GM08714 (cell line): ENCODE results near the gene TRIM31.
"Not testable (repeated sequence)": the region's sequence is repeated elsewhere in the genome, so short reads cannot be mapped to it uniquely, and the experiment has no call there.

ENCODE experiments used
- H3K4me3 ChIP-seq: fragments of 200-500 bp; sonication (Bioruptor generic); 2 replicates; pipeline ENCODE4 v1.5.1; 2014; ENCODE audit warnings: mild to moderate bottlenecking, low read length, inconsistent platforms
- ZNF274 ChIP-seq: IDR thresholded peaks from 2 replicates; pipeline ENCODE4 v1.6.1; 2012; ENCODE audit warnings: mild to moderate bottlenecking, low read depth, low read length

The TRIM31 gene

DNA sequence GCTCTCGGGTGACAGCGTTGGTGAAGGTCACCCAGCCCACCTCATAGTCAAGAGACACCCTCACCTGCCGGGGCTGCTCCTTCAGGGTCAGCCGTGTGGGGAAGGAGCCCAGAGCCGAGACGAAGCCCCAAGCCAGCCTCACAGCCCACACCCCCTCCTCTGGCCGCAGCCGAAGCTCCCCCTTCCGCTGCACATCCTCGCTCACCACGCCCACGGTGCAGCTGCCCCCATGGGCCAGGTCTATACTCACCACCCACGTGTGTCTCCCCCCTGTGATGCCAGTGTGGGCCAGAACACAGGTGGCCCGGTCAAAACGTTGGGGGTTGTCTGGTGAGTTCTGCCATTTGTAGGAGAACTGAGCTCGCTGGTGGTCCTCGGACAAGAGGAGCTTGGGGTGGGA is 41.2 kb upstream of the TRIM31 start:
- no peak overlapping the region for H3K4me3 ChIP-seq
- TF ChIP-seq ZNF274: no peak

GRCh38 chr6:30152910-30153610 is 40.2 kb upstream of the TRIM31 start:
- no peak for TF ChIP-seq ZNF274
- no peak overlapping the region for H3K4me3 ChIP-seq

GRCh38 chr6:30152016-30152673 is 39.3 kb upstream of the TRIM31 start:
- no peak overlapping the region for H3K4me3 ChIP-seq
- no peak for TF ChIP-seq ZNF274

- no peak overlapping the region for H3K4me3 ChIP-seq
- no peak for TF ChIP-seq ZNF274
These were observed 38.7 kb upstream of the TRIM31 start for GRCh38 chr6:30151580-30151979.

DNA sequence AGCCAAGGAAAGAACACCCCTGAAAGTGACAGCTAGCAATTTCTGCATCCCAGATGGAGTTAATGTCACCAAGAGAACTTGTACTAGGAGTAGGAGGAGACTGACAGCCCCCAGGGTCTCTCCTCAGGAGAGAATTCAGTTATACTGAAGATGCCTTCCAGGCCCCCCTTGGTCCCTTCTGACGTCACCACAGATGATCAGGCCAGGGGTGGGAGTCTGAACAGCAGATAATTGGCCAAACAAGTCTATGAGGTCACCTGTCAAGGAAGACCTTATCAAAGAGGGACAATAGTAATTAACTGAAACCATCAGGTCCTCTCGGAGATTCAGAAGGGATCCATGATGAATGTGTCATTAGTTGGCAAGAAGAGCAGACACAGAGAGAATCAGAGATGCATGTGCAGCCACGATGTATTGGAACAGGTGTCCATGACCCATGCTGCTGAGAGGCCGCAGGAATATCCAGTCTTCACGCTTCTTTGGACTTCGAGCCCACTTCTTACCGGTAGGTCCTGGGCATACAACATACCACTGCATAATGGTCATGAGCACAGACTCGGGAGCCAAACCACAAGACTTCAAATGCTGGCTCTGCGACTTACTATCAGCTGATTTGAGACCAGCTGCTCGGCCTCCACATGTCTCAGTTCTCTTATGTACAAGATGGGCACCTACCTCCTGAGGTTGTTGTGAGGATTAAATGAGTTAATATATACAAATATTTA is 37.9 kb upstream of the TRIM31 start:
- no peak overlapping the region for H3K4me3 ChIP-seq
- no peak for TF ChIP-seq ZNF274

GRCh38 chr6:30149858-30150550 is 37.1 kb upstream of the TRIM31 start:
- no peak for TF ChIP-seq ZNF274
- H3K4me3 ChIP-seq: no peak overlapping the region

DNA sequence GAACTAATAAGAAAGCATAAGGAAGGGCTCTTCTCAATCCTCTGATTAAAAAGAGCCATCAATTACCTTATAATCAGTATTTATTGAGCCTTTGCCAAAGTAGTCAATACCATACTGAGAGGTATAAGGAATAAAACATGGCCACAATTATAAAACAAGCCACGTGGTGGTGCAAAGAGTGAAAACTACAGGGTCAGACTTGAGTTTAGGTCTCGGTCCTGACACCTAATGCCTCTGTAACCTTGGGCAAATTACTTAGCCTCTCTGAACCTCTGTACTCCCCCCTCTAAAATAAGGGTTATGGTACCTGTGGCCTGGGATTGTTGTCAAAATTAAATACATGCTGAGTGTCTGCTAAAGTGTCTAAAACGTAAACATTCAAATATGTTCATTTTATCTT is 36.3 kb upstream of the TRIM31 start:
- TF ChIP-seq ZNF274: no peak
- H3K4me3 ChIP-seq: no peak overlapping the region

DNA sequence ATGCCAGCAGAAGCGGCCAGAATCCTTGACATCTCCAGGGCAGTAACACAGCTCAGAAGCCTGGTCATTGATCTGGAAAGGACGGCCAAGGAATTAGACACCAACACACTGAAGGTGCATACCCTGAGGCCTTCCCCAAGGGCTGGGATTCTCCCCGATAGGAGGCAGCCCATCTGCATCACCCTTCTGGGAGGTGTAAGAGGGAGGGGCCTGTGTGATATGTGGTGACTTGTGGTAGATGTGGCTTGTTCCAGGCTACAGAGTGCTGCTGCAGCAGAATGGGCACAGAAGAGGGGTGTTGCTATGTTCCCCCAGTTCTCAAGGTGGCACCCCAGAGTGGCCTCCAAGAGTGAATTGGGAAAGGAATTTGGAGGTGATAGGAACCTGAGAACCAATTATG is 34.2 kb upstream of the TRIM31 start:
- no peak overlapping the region for H3K4me3 ChIP-seq
- no peak for TF ChIP-seq ZNF274

DNA sequence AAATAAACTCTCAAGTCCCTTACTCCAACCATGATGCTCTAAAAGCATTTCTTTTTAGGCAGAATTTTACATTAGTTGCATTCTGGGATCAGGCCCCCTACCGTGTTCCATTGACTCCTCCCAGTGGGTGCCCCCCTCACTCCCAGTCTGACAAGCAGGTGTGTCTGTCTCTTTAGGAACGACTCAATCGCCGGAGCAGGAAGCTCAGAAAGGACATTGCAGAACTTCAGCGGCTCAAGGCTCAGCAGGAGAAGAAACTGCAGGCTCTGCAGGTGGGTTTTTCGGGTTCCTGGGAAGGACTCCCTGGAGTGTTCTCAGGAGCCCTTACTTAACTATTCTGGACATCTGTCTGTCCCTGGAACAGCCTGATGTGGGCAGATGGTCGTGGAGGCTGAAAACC is 32.9 kb upstream of the TRIM31 start:
- H3K4me3 ChIP-seq: no peak overlapping the region
- no peak for TF ChIP-seq ZNF274

GRCh38 chr6:30144811-30145210 is 31.9 kb upstream of the TRIM31 start:
- H3K4me3 ChIP-seq: no peak overlapping the region
- no peak for TF ChIP-seq ZNF274

DNA sequence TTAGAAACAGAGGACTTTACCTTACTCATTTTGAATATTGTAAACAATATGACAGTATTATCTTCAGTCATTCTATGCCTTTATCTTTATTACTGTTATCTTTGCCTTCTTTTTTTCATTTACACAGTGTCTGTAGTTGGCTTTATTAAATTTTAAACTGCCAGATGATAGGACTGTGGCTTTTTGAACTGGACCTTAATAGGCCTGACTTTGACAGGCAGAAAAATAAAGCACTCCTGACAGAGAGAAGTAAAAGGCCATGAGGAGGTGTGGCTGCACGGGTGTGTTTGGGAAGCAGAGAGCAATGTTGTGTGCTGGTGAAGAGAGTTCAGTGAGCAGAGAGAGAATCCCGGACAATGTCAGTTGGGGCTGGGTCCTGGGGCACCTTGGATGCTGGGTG is 30.9 kb upstream of the TRIM31 start:
- H3K4me3 ChIP-seq: no peak overlapping the region
- no peak for TF ChIP-seq ZNF274

DNA sequence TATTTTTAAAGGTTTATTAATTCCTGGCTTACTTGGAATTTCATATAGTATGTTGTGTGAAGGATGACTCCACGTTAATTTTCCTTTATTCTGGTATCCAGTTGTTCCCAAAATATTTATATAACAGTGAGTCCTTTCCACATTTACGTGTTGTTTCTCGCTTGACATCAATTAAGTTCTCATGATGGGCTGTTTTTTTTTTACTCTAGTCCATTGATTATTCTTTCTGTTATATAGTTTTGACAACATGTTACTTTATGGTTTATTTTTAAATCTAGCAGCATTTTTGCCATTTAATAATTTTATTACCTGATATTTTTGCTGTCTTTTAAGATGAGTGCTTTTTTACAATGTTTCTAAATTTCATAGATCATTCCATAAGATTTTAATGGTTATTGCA is 29.8 kb upstream of the TRIM31 start:
- H3K4me3 ChIP-seq: no peak overlapping the region
- TF ChIP-seq ZNF274: no peak

GRCh38 chr6:30140240-30140639 is 27.4 kb upstream of the TRIM31 start:
- not testable (repeated sequence) for H3K4me3 ChIP-seq

- no peak for TF ChIP-seq ZNF274
- H3K4me3 ChIP-seq: no peak overlapping the region
These were observed 23.8 kb upstream of the TRIM31 start for GRCh38 chr6:30136570-30137286.

GRCh38 chr6:30135757-30136156 is 22.9 kb upstream of the TRIM31 start, which contains the start of gene TRIM40:
TSS of gene TRIM40 (plus strand) at chr6:30136140. CDS start at chr6:30137037, 897 bp downstream.
- no peak for TF ChIP-seq ZNF274
- no peak within 1 kb of the TSS for H3K4me3 ChIP-seq
